GM12878 (cell line): ENCODE measurements around the gene ALG8. TPM values are rescaled to one million over a fixed set of nuclear protein-coding genes. Genes with fewer than 3 reads are reported as not detected.
A peak's percentile ranks its signal among the peaks of the same experiment; 100 is the strongest.

Experiments
- ATAC-seq: fragments of 200-7000 bp; cut with Tn5 transposase; 3 replicates; pipeline ENCODE4 v1.9.1; 2020; ENCODE audit warnings: mild to moderate bottlenecking, moderate library complexity
- BruUV-seq: library from RNA; stranded (reverse); fragments of 400-500 nt; replicated peaks from 2 replicates; lab custom pipeline; 2021; lab: Mats Ljungman, UMichigan
- CTCF ChIA-PET: fragments of 300-600 bp; sonication (Branson Sonifier 250); formaldehyde crosslinking; extraction: SDS; loops from one replicate; lab custom pipeline; 2021; ENCODE audit warnings: inconsistent platforms; lab: Yijun Ruan, JAX
- POLR2A ChIA-PET: fragments of 350-600 bp; formaldehyde crosslinking; extraction: SDS; loops from one replicate; lab custom pipeline; 2021; ENCODE audit warnings: inconsistent platforms; lab: Charles Lee
- RAD21 ChIA-PET: fragments of 300-600 bp; sonication (Branson Sonifier 250); formaldehyde crosslinking; loops from one replicate; lab custom pipeline; 2023; ENCODE audit warnings: antibody characterized with exemption; ENCODE audit not compliant: unreplicated experiment; lab: Charles Lee
- SMC1A ChIA-PET: fragments of 300-600 bp; sonication (Branson Sonifier 250); formaldehyde crosslinking; loops from one replicate; lab custom pipeline; 2023; ENCODE audit not compliant: unreplicated experiment, uncharacterized antibody; lab: Charles Lee
- DNase-seq: peaks from one replicate; pipeline ENCODE4 v3.0.0-alpha.2; 2011; ENCODE audit warnings: low read depth, low spot score
- FAIRE-seq: peaks from 3 replicates; lab custom pipeline; 2011; peaks lifted over from hg19 to GRCh38; lab: Jason Lieb, UNC
- H2AFZ ChIP-seq: 2 replicates; pipeline ENCODE4 v1.6.0; 2011; ENCODE audit warnings: low read depth, low read length, control low read depth; ENCODE audit not compliant: control insufficient read depth
- H3K27ac ChIP-seq: 2 replicates; pipeline ENCODE4 v1.5.1; 2011; ENCODE audit warnings: control low read depth; ENCODE audit not compliant: control insufficient read depth, insufficient read depth
- H3K27me3 ChIP-seq, 2 experiments: replicated peaks in 1 of 2; 2 replicates each; pipeline versions ENCODE4 v1.6.0 to v1.6.1; 2011; ENCODE audit warnings: low read length in 1 of 2; ENCODE audit not compliant: control insufficient read depth in 2 of 2, insufficient read depth in 2 of 2
- H3K36me3 ChIP-seq, 2 experiments: 2 replicates each; pipeline ENCODE4 v1.5.1; 2011; ENCODE audit warnings: low read length in 1 of 2; ENCODE audit not compliant: control insufficient read depth in 2 of 2, insufficient read depth in 2 of 2
- H3K4me1 ChIP-seq: 2 replicates; pipeline ENCODE4 v1.6.1; 2011; ENCODE audit warnings: mild to moderate bottlenecking, low read length, moderate library complexity, mixed read lengths; ENCODE audit not compliant: control insufficient read depth, insufficient read depth
- H3K4me2 ChIP-seq: 2 replicates; pipeline ENCODE4 v1.6.0; 2011; ENCODE audit warnings: control low read depth; ENCODE audit not compliant: control insufficient read depth, insufficient read depth
- H3K4me3 ChIP-seq: fragments of 200-600 bp; sonication (generic); 2 replicates; pipeline ENCODE4 v1.5.1; 2016
- H3K79me2 ChIP-seq: 2 replicates; pipeline ENCODE4 v1.6.0; 2011; ENCODE audit warnings: low read length; ENCODE audit not compliant: control insufficient read depth, insufficient read depth
- H3K9ac ChIP-seq: 2 replicates; pipeline ENCODE4 v1.8.0; 2011; ENCODE audit warnings: low read length, control low read depth, mixed read lengths; ENCODE audit not compliant: control insufficient read depth, insufficient read depth
- H3K9me3 ChIP-seq: replicated peaks from 3 replicates; pipeline ENCODE4 v1.5.1; 2011; ENCODE audit warnings: mild to moderate bottlenecking, low read length; ENCODE audit not compliant: control insufficient read depth, insufficient read depth
- H4K20me1 ChIP-seq: 2 replicates; pipeline ENCODE4 v1.6.0; 2011; ENCODE audit not compliant: control insufficient read depth, insufficient read depth
- CBFB ChIP-seq: IDR thresholded peaks from 2 replicates; pipeline ENCODE4 v1.6.1; 2016; ENCODE audit warnings: antibody characterized with exemption, low read depth
- CEBPB ChIP-seq, 2 experiments: fragments of 150-350 bp in 1 of 2; IDR thresholded peaks; 2 replicates each; pipeline ENCODE4 v1.6.1; 2012 to 2014; ENCODE audit warnings: low read depth in 2 of 2, low read length in 2 of 2, borderline replicate concordance in 1 of 2, inconsistent platforms in 1 of 2
- CHD1 ChIP-seq: IDR thresholded peaks from 2 replicates; pipeline ENCODE4 v1.6.1; 2012; ENCODE audit warnings: low read depth, low read length, improper control_type of control experiment
- CHD2 ChIP-seq: IDR thresholded peaks from 2 replicates; pipeline ENCODE4 v1.6.1; 2011; ENCODE audit warnings: low read depth, low read length, improper control_type of control experiment, borderline replicate concordance
- CHD4 ChIP-seq: fragments of 200-600 bp; sonication (generic); IDR thresholded peaks from 2 replicates; pipeline ENCODE4 v1.6.1; 2016; ENCODE audit warnings: mild to moderate bottlenecking
- CREM ChIP-seq: IDR thresholded peaks from 2 replicates; pipeline ENCODE4 v1.6.1; 2014; ENCODE audit warnings: antibody characterized with exemption, low read depth
- EP300 ChIP-seq, 2 experiments: fragments of 150-350 bp in 1 of 2; IDR thresholded peaks; 2 replicates each; pipeline ENCODE4 v1.6.1; 2011 to 2012; ENCODE audit warnings: low read depth in 2 of 2, low read length in 2 of 2, borderline replicate concordance in 1 of 2, improper control_type of control experiment in 1 of 2, inconsistent platforms in 1 of 2; ENCODE audit not compliant: control insufficient read depth in 1 of 2
- GABPA ChIP-seq: IDR thresholded peaks from 2 replicates; pipeline ENCODE4 v1.6.1; 2014; ENCODE audit warnings: antibody characterized with exemption, low read depth, mild to moderate bottlenecking, inconsistent platforms
- KDM1A ChIP-seq: fragments of 200-600 bp; sonication (generic); IDR thresholded peaks from 2 replicates; pipeline ENCODE4 v1.6.1; 2016; ENCODE audit warnings: borderline replicate concordance
- LARP7 ChIP-seq: fragments of 450-650 bp; IDR thresholded peaks from 2 replicates; pipeline ENCODE4 v1.6.1; 2017; ENCODE audit warnings: mild to moderate bottlenecking
- POLR2AphosphoS2 ChIP-seq: IDR thresholded peaks from 2 replicates; pipeline ENCODE4 v1.6.1; 2011; ENCODE audit warnings: low read depth, mild to moderate bottlenecking, low read length, improper control_type of control experiment, moderate library complexity
- POLR2AphosphoS5 ChIP-seq: IDR thresholded peaks from 2 replicates; pipeline ENCODE4 v1.6.1; 2011; ENCODE audit warnings: mild to moderate bottlenecking, low read length, inconsistent platforms
- SIN3A ChIP-seq: IDR thresholded peaks from 2 replicates; pipeline ENCODE4 v1.6.1; 2012; ENCODE audit warnings: low read depth, low read length, improper control_type of control experiment
- TCF3 ChIP-seq: IDR thresholded peaks from 2 replicates; pipeline ENCODE4 v1.6.1; 2012; ENCODE audit warnings: low read depth, mild to moderate bottlenecking, low read length, borderline replicate concordance; ENCODE audit not compliant: insufficient read depth
- ZNF207 ChIP-seq: fragments of 450-650 bp; IDR thresholded peaks from 2 replicates; pipeline ENCODE4 v1.6.1; 2014; ENCODE audit warnings: antibody characterized with exemption, mild to moderate bottlenecking, borderline replicate concordance
- ZNF592 ChIP-seq: fragments of 450-650 bp; IDR thresholded peaks from 2 replicates; pipeline ENCODE4 v1.6.1; 2017; ENCODE audit warnings: mild to moderate bottlenecking, moderate library complexity
- WGBS: methylation state at CpG from one replicate; pipeline ENCODE4 v1.1.6; 2016; ENCODE audit warnings: low lambda C conversion rate; ENCODE audit not compliant: insufficient replicate concordance, insufficient coverage; ENCODE audit errors: missing lambda C conversion rate; 5-methylcytosine and 5-hydroxymethylcytosine counted together
- in situ Hi-C: fragments of 300-500 bp; cut with MboI; formaldehyde crosslinking; loops from 9 replicates; pipeline ENCODE4 v1.14.3; 2018; ENCODE audit warnings: mixed read lengths
- intact Hi-C: fragments of 100-400 bp; cut with micrococcal nuclease; formaldehyde crosslinking; loops from one replicate; pipeline ENCODE4 v1.14.2; 2022; ENCODE audit not compliant: unreplicated experiment
- polyA plus RNA-seq, 11 experiments: library from polyadenylated mRNA; depleted of rRNA in 4 of 11; unstranded in 6 of 11; stranded (reverse) in 5 of 11; fragments of >200 nt; fragmentation: Nextera tagmentation in 4 of 11; fragmentation: Illumina TruSeq in 1 of 11; extraction: Ambion mirVana in 4 of 11; extraction: Trizol in 1 of 11; gene quantifications; 1 replicate in 1 of 11; 2 replicates in 10 of 11; pipeline versions ENCODE4 v1.2.1 to v1.2.3, GENCODE V29; 2011 to 2016; ENCODE audit warnings: inconsistent platforms in 2 of 11, missing spikeins in 2 of 11, low read depth in 1 of 11
- total RNA-seq, 4 experiments: library from RNA; depleted of rRNA in 3 of 4; stranded (reverse); fragments of >200 nt in 3 of 4; fragmentation: Illumina TruSeq in 1 of 4; extraction: Trizol in 1 of 4; gene quantifications; 2 replicates each; pipeline versions ENCODE4 v1.2.1 to v1.2.3, GENCODE V29; 2013 to 2021

Gene ALG8
- total and polyA plus RNA-seq, 10 of the 15 experiments (the other 5 are each of a cell fraction or from before 2014, with no cell fraction given), result 45.7 to 105 (median 68.4) TPM

- TF ChIP-seq POLR2AphosphoS2 (0 out of 2 replicates have a peak, but pooled peaks have one; percentile 45), CHD2 (peak; percentile 71; the same call in 1 of the 2 replicates), TCF3 (0 out of 2 replicates have a peak, but pooled peaks have one; percentile 34), SIN3A (peak; percentile 52; the same call in 1 of the 2 replicates), CREM (peak; percentile 78), POLR2AphosphoS5 (no peak), CEBPB (IDR thresholded peaks at IDR 0.05; ENCODE audit: borderline replicate concordance in 1 of 2, low read depth in 2 of 2, low read length in 2 of 2) (no peak), GABPA (no peak)
Observed at GRCh38 chr11:78188286-78189173, 49.1 kb upstream of the ALG8 start, which contains the start of the genes KCTD21 and USP35 (continued).

GRCh38 chr11:78187366-78188285 lies 48.2 kb upstream of the ALG8 start:
- SMC1A ChIA-PET, result interaction anchor here (0.8 to 2.6 kb wide), 4 partner anchors 36 to 142 kb away, joined by 3 to 20 read pairs (median 4); partner anchors contain the start of gene ALG8
- Histone ChIP-seq H3K4me3 (peak overlapping the region; percentile 82), H3K27ac (no peak overlapping the region), H3K4me1 (peaks cover 14% of the 10 kb centered on the region), H2AFZ (peak overlapping the region; percentile 92), H3K79me2 (no peaks in the 10 kb centered on the region), H3K9ac (peak overlapping the region; percentile 50; the same call in 1 of the 2 replicates), H3K9me3 (no peaks in the 10 kb centered on the region), H4K20me1 (no peaks in the 10 kb centered on the region), H3K27me3 (no peaks in the 10 kb centered on the region), H3K4me2 (peak overlapping the region; percentile 39), H3K36me3 (no peaks in the 10 kb centered on the region)
- in situ Hi-C loops (no loop called here), intact Hi-C loops (loop anchor here (1.0 to 10.0 kb wide), 3 partner anchors 35 to 193 kb away; partner anchors contain the start of genes ALG8 and INTS4)
- WGBS, result 26% methylated on average over 28 of the region's 31 CpGs
- ATAC-seq (peak; percentile 50), DNase-seq (peak; percentile 24), FAIRE-seq (peak; percentile 84)
- POLR2A ChIA-PET, result interaction anchor here (0.6 to 1.6 kb wide), 4 partner anchors 38 to 307 kb away, joined by 3 to 7 read pairs (median 6); partner anchors contain the start of gene ALG8
- RAD21 ChIA-PET, result interaction anchor here (0.6 to 2.5 kb wide), 7 partner anchors 41 to 1118 kb away, joined by 3 to 8 read pairs (median 5); partner anchors contain the start of genes ALG8, INTS4 and NARS2
- CTCF ChIA-PET, result interaction anchor here (0.7 to 3.2 kb wide), 3 partner anchors 14 to 167 kb away, joined by 3 to 13 read pairs (median 3); no protein-coding TSS in a partner anchor
- BruUV-seq, result no TSS peak
- TF ChIP-seq ZNF592 (no peak), CBFB (0 out of 2 replicates have a peak, but pooled peaks have one; percentile 10), CHD1 (no peak), EP300 (IDR thresholded peaks at IDR 0.05; ENCODE audit: borderline replicate concordance in 1 of 2, control insufficient read depth in 1 of 2, low read depth in 2 of 2, low read length in 2 of 2) (no peak), KDM1A (no peak), ZNF207 (no peak), LARP7 (no peak), CHD4 (no peak)
